Keratinocyte (primary cell): Measurements from ENCODE around the gene CACNB2.

Source experiments
- CTCF ChIP-seq, 3 experiments: IDR thresholded peaks in 1 of 3; conservative IDR thresholded peaks in 1 of 3; optimal IDR thresholded peaks in 1 of 3; 2 replicates in 2 of 3; 3 replicates in 1 of 3; pipeline versions ENCODE3 to v1.5.1; 2011; ENCODE audit warnings: low read length in 3 of 3, mild to moderate bottlenecking in 3 of 3, moderate library complexity in 2 of 3, control low read depth in 1 of 3, inconsistent platforms in 1 of 3; ENCODE audit not compliant: insufficient read depth in 2 of 3; ENCODE audit errors: extremely low read depth in 1 of 3
- EZH2 ChIP-seq: IDR thresholded peaks from one replicate; pipeline ENCODE4 v1.6.1; 2012; ENCODE audit warnings: inconsistent platforms, mild to moderate bottlenecking, low read length, moderate library complexity

DNA sequence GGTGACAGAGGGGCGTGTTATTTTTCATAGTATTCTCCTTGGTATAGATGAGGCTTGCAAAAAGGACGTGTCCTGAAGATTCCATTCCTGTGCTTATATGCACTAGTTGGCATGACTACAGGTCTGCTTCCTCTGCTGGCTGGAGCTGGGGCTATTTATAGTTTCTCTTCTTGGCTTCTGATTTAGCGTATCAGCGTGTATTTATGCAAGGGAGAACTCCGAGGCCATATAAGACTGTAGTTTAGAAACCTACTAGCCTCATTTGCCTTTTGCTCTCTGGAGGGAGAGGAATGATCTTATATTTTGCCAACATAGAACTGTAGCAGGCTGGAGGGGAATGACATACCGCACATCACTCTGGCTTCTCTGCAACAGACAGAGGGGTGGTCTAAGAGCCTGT is 39.7 kb downstream of the CACNB2 start:
- TF ChIP-seq CTCF (optimal IDR thresholded peaks at IDR 0.05 in 1 of 3, IDR thresholded peaks at IDR 0.05 in 1 of 3, conservative IDR thresholded peaks at IDR 0.05 in 1 of 3; ENCODE audit: extremely low read depth in 1 of 3, insufficient read depth in 2 of 3, low read length in 3 of 3) (no peak), EZH2 (no peak)
